ENCODE data around the gene PHC2.

PHC2 gene

DNA sequence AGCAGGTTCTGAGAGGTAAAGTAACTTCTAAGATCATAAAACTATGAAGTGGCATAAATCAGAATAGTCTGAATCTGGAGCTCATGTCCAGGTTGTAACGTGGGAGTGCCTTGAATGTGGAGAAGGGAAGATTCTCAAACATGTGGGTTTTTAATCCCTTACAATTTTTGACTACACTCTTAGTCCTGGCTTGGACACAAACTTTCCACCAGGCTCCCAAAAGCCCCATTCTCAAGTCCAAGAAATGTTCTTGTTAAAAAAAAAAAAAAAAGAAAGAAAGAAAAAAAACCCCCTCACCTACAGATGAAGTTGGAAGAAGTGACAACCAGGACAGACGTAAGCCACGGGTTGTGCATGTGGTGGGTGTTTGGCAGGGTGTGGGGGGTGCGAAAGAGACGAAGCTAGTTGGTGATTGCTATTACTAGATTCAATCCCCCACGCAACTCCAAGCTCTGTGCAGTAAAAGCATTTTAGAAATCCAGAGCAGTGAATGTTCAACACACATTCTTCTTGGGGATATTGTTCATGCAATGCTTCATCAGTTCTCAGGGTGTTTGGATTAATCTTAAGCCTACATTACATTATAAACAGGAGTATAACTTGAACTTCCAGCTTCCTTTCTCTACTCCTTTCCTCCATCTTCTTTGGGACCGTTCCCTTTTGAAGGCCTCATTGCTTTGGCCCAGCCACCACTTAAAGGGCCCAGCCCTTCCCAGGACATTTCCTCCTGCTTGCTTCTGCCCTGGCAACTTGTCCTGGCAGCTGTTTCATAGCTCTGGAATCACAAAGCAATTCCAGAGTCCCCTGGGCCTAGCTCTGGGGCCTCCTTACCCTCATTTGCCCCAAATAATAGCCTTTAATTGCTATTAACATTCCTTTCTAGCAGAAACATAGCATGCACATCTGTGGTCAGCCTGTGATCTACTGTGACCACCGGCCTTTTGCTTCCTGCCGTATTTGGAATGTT lies 41.8 kb downstream of the PHC2 start:
- no peak for DNase-seq (ENCODE audit: low spot score)

DNA sequence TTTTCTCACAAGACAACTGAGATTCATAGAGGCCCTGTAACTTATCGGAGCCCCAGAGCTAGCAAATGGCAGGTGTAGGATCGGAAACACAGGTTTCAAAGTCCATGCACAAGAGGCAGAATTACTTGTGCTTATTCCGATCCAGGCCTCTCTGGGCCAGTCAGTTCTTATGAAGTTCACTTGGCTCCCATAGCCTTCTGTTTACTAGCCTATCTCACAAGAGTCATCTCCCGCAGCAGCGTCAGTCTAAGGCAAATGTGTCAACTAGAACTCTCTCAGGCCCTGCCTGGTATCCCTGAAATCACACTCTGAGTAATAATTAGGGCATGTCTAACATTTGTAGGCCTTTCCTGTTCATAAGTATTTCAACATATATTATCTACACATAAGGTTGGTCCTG lies 43.3 kb downstream of the PHC2 start:
- no peak for DNase-seq (ENCODE audit: low spot score)

DNA sequence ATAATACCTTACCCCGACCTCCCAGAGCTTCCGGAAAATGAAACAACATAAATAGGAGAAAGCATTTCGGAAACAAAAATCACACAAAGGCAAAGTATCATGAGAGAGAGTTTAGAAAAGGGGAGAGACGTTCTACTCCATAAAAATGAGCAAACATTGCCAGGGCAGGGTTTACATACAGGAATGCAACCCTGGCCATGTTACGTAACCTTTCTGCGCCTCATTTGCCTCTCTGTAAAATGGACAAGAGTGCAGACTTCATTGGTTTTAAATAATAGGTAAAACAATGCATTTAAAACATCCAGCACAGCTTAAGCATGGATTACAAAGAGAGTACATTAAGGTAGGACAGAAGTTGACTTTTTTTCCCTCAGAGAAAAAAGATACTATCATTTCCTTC lies 45.6 kb downstream of the PHC2 start:
- no peak for DNase-seq (ENCODE audit: low spot score)

DNA sequence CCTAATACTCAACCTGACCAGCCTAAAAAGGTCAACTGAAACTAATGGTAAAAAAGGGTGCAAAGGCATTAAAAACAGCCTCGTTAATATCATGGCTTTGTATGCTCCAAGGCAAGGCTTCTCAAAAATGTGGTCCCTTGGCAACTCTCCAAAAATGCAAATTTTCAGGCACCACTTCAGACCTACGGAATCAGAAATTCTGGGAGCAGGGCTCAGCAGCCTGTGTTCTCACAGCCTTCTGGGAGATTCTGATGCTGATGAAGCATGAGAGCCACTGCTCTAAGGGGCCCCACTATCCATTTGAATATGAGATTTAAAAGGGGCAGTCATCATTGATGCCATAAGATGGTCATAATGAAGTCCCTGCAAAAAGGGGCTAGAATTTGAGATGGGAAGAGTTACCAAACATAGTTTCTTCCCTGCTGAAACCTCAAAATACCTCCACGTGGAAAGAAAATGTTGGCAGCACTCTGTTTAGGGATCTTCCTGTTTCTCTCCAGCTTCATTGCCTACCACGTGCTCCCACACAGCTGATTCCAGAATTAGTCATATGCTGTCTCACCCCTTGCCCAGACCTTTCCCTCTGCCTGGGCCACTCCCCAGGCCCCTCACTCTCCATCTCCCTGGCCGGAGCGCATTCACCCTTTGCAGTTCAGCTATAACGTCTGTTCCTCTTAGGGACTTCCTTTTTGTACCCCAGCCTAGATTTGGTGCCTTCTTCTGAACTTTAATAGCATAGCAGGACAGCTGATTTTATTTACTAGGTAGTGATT lies 46.7 kb downstream of the PHC2 start:
- no peak for DNase-seq (ENCODE audit: low spot score)

DNA sequence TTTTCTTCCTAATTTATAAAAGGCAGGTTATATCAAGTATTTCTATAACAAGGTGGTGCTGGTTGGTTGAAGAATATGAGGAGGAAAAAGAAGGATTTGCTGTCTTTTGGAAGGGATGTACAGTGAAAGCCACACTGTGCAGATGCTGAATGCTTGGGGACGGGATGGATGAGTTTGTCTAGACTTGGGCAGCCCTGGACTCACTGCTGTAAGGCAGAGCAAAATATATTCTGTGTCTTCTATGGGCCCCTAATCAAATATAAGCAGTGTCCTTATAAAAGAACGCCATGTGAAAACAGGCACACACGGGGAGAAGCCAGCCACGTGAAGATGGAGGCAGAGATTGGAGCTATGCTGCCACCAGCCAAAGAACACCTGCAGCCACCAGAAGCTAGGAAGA lies 47.4 kb downstream of the PHC2 start:
- DNase-seq (ENCODE audit: low spot score) = no peak

DNA sequence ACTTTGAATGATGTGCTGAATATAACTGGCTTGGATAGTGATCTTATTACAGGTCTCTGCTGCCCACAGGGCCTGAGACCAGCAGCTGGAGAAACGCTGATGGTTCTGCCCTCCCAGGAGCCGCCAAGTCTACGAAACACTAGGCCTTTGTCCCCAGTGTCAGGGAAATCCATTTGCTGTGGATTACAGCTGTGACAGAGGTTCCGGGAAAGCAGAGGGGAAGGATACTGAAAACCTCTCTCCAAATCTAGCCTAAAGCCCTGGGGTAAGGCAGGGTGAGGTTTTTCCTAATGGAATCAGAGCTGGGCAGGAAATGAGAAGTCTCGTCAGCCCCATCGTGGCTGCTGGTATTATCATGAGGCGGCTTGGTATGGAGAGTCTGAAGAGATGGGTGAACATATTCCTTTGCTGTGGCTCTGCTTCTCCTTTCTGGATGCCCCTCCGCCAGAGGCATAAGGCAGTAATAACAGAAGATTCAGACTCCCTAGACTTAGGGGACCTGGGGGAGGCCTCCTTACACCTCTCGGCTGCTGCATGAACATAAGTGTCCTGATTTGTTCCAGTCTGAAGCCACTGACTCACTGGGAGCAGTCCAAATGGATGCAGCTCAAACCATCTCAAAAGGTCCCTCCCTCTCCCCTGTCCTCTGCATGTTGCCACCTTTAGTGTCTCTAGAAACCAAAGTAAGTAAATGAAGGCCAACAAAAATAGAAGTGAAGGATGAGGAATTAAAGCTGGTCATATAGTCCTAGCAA lies 48.1 kb downstream of the PHC2 start:
- DNase-seq (ENCODE audit: low spot score) = peak; percentile 87

DNA sequence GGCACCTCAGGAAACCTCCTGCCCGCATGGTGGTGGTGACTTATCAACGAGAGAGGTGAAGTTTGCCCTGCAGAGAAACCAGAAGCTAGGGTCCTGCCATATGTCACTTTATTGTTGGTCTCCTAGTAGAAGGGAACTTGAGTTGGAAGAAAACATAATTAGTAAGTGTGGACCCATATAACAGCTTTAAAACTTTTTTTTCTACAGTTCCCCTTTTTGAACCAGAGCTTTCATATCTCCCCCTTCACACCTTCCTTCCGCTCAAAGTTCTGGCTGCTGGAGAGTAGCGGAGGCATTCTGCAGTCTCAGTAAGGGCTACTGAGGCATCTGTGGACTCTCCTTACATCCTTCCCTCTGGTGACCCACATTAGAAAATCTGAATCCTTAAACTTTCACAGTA lies 48.9 kb downstream of the PHC2 start:
- no peak for DNase-seq (ENCODE audit: low spot score)

DNA sequence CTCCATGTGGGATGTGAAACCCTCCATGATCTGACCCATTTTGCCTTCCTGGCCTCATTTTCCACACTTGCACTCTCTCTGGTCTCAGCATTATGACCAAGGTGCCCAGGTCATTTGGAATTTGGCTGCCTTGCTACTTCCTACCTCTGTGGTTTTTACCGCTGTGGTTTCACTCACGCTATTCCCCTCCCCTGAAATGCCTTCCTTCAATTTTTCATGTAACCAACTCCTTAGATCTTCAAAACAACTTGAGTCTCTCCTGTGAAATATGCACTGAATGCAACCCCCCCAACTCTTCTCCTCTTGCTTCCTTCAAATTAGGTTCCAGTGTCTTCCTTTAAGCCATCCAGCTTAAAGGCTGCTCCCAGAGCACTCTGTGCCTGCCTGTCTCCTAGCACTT lies 50.1 kb downstream of the PHC2 start:
- no peak for DNase-seq (ENCODE audit: low spot score)

DNA sequence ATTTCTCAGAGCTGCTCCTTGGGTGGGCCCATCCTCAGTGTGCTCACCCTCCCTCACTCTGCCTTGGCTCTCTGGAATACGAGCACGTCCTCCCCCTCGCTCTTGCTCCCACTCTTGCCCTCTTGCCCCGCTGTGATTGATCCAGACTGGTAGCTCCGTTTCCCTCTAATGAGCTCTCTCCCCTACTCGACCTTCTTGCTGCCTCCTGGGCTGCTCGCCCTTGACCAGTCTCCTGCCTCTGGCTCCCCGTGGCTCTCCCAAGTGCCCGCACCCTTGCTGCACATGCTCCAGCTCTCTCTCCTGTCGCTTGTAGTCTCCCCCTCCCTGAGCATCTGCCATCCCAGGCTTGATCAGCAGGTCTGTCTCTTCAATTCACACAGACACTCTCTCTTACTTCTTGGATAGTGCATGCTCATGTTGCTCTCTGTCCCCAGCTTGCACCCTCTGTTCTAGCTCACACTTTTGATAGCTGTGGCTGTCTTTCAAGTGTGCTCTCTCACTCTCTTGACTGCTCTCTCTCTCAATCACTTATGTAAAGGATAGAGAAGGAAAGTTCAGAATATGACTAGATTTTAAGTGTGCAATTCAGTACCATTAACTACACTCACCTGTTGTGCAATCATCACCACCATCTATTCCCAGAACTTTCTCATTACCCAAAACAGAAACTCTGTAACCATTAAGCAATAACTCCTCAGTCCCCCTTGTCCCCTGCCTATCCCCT lies 51.1 kb downstream of the PHC2 start:
- no peak for DNase-seq (ENCODE audit: low spot score)

DNA sequence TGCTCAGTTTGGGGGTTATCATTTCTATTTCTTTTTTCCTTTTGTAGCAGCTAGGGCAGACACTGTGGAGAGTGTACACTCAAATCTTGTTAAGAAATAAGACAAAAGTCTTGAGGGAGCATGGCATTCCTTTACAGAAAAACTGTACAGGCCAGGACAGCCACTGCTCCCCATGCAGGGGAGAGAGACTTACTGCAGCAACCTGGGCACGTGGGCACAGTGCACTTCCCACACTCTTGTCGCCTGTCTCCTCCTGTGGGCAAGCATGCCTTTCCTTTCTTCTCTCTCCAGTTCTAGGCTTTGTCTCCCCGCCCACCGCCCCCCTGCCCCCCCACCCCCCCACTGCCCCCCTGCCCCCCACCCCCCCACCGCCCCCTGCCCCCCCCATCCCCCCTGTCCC lies 51.9 kb downstream of the PHC2 start:
- DNase-seq (ENCODE audit: low spot score) = no peak

DNA sequence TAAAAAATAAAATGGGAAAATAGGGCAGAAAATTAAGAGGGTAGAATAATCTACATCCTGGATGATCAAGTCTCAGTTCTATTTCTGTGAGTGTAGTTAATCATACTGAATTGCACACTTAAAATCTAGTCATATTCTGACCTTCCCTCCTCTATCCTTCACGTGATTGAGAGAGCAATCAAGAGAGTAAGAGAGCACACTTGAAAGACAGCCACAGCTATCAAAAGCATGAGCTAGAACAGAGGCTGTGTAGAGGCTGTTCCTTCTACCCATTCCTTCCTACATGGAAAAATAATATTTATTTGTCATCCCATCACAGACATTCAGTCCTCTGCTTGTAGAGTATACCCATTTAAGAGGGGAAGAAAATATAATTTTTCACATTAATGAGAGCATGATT lies 52.4 kb downstream of the PHC2 start:
- DNase-seq (ENCODE audit: low spot score) = no peak

DNA sequence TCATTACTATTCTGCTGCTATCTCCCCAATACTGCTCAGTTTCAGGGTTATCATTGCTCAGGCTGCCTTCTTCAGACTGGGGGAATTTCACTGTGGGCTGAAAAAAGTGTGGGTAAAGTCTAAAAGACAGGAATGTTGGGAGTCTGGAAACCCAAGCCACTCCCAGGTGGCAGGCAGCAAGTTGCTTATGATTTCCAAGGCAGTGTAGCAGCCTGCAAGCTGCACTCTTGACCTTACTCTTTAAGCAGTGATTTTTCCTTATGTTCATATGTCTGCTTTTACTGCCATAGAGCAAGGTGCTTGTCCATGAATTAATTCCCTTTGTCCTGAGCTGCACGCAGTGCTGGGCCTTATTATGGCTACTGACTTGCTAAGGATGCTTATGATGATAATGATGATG lies 53.1 kb downstream of the PHC2 start:
- DNase-seq (ENCODE audit: low spot score) = no peak

DNA sequence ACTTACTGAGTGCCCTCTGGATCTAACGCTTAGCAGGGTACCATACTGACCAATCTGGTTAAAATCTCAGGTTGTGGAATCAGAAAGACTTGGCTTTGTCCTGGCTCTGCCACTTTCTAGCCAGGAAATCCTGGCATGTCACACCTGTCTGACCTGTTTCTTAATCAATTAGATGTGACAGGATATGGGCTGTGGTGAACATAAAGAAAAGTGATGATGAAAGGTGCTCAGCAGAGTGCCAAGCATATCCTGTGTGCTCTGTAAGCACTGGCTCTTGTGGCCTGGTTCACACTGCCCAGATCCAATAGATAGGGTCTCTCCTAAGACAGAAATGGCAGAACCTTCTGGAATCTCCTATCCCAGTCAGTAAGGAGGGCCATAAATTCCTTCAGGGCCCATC lies 53.9 kb downstream of the PHC2 start:
- DNase-seq (ENCODE audit: low spot score) = no peak

DNA sequence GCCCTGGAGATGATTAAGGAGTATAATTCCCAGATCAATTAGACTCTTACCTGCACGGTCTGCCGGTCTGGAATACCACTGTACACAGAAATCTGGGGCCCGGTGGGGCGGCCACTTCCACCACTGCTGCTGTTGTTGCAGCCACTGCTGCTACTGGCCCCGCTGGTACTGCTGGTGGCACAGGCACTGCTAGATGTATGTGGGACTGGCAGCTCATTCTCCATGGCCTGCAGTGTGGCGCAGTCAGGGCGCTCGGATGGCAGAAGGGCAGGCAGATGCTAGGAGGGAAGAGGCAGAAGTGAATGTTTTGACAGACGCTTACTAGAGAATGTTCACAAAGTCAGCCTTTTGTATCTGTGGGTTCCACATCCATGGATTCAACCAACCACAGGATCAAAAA lies 55.6 kb downstream of the PHC2 start:
- DNase-seq (ENCODE audit: low spot score) = no peak

DNA sequence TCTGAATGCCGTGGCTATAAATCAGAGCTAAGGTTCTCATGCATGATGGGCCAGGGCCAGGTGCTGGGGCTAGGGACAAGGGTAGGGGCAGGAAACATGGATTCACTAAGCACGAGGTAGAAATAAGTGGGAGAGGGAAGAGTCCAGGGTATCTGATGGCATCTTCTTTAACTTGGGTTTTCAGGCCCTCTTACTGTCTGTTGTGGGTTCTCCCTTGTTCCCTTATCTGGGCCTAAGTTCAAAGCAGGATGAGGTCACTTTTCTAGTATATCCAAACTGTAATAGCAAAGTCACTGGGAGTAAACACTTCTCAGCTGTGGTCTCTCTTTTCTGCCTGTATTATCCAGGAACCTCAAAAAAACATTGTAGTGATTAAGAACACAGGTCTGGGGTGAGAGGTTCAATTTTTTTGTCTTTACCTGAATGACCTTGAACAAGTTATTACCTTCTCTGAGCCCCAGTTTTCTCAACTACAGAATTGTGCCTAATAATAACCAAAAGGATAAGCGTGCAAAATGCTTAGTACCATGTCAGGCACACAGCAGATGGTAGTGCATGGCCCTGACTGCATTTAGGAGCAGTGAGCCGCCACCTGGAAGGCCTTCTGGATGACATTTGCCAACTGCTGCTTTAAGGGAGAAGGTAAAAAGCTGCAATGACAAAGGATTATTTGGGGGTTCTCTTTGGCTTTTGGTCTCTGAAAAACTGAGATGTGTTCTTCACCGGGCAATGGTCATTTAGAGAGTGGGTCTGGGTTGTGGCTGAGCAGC lies 56.4 kb downstream of the PHC2 start:
- DNase-seq (ENCODE audit: low spot score) = no peak

DNA sequence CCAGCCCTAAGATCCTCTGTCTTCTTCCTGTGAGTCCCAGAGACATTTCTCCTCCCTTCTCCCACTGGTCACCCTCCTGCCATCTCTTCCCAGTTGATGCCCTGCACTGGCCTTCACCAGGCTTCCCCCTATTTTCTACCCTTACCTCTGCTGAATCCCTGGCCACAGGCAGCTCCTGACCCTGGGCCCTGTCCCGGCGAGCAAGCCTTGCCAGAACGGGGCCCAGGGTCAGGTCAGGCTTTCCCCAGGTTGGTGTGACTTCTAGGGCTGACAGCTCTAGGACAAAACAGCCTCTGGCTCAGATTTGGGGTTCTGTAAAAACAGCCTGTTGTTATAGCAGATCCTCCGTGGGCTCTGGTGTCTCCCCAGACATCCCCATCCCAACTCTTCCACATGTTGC lies 57.3 kb downstream of the PHC2 start:
- DNase-seq (ENCODE audit: low spot score) = no peak

DNA sequence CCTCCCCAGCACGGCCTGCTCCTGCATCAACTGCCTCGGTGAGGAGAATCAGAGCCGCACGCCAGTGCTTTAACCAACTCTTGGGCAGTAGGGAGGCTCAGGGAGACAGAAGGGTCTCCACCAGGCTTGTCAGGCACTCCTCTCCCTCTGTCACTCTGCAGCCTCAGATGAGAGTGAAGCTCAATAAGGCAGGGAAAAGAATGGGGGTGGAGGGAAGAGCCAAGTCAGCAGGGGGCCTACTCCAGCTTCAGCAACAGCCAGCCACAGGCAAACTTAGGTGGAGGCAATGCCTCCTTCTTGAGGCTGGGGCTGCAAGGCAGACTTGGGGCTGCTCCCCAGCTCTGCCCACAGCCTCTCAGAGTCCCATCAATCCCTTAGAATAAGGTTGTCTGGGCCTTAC lies 58.2 kb downstream of the PHC2 start:
- DNase-seq (ENCODE audit: low spot score) = no peak

DNA sequence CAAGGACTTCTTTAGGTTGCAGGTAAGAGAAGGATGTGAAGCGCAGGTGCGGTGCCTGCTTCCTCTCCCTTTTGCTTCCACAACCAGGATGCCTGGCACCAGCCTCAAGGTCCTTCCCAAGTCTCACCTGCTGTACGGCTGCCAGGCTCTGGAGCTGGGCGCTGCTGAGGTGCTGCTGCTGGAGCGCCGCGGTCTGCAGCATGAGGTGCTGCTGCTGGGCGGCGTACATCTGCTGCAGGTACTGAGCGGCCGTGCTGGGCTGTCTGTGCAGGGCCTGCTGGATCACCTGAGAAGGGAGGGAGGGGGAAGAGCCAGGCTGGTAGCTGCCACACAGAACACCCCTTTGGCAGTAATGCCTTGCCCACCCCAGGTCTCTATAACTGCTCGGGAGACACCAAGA lies 58.7 kb downstream of the PHC2 start:
- no peak for DNase-seq (ENCODE audit: low spot score)

DNA sequence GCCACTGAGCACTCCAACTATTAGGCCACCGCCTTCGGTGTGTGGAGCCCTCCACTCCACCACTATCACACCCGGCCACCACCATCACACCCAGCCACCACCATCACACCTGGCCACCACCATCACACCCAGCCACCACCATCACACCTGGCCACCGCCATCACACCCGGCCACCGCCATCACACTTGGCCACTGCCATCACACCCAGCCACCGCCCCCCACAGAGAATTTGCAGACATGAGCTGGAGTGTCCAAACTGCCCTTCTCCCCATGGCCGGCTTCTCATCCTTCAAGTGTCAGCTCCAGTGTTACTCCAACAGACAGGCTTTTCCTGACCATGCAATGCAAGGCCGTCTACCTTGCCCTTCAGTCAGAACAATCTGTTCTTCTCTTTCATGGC lies 59.6 kb downstream of the PHC2 start:
- no peak for DNase-seq (ENCODE audit: low spot score)

DNA sequence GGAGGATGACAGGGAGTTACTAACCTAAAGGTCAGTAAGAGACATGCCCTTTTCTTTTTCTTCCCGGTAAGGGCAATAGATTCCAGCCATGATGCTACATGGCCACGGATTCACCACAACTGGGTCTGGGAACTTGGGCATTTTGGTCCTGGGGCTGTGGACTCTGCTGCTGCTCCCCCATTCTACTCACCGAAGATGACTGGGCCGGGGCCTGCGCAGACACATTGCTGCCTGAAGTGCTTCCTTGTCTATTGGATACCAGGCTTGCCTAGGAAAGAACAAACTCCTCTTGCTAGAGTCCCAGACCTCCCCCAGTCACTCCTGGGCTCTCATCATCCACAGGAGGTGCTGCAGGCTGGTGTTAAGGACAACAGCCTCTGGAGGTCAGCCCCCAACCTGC lies 60.1 kb downstream of the PHC2 start:
- no peak for DNase-seq (ENCODE audit: low spot score)

DNA sequence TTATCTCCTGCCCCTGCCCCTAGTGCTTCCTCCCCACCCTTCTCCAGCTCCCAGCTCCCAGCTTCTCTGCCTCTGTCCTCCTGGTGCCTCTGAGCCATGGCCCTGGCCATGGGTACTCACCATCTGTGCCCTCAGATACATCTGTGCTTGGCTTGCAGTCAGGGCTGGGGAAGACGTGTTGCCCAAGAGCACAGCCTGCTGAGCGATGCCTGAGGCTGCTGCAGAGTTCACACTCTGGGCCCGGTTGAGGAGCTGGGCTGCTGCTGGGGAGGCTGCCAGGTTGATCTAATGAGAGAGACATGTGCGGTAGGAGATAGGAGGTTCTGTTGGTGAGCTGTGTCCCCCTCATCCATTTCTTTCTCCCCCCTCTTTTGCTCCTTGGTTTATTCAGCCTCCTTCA lies 60.6 kb downstream of the PHC2 start:
- no peak for DNase-seq (ENCODE audit: low spot score)
